Measurements from ENCODE around the gene JHY. TPM values are rescaled to one million over a fixed set of nuclear protein-coding genes. Genes with fewer than 3 reads are reported as not detected.

Gene JHY
- total and polyA plus RNA-seq, 2 of the 4 experiments (the other 2 are of a cell fraction) = 0.51 to 0.54 TPM

DNA sequence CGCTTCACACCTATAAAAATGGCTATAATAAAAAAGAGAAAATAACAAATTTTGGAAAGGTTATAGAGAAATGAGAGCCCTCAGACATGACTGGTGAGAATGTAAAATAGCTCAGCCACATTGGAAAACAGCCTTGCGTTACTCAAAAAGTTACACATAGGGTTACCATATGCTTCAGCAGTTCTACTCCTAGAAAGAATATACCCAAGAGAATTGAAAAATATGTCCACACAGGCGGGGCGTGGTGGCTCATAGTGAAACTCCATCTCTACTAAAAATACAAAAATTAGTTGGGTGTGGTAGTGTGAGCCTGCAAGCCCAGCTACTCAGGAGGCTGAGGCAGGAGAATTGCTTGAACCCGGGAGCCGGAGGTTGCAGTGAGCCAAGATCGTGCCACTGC, 7.6 kb upstream of the JHY start:
- Histone ChIP-seq H2AFZ (replicated peaks; ENCODE audit: low read length, poor library complexity) (no peak overlapping the region), H3K9ac (ENCODE audit: low read depth, low read length) (no peak overlapping the region), H3K4me2 (ENCODE audit: low read depth, low read length) (no peak overlapping the region), H3K36me3 (ENCODE audit: control insufficient read depth, insufficient read depth, low read length) (no peaks in the 10 kb centered on the region), H2AK9ac (replicated peaks; ENCODE audit: low read depth, low read length, poor library complexity) (no peak overlapping the region), H3K23ac (ENCODE audit: low read depth, low read length) (no peak overlapping the region), H3K4me3 (ENCODE audit: insufficient read depth, low read depth, low read length) (no peak overlapping the region), H3K18ac (ENCODE audit: low read depth, low read length) (no peak overlapping the region), H3K9me3 (ENCODE audit: control insufficient read depth, insufficient read depth, low read length) (no peaks in the 10 kb centered on the region), H3K14ac (replicated peaks; ENCODE audit: low read depth, low read length) (no peak overlapping the region), H3K56ac (ENCODE audit: extremely low read depth, insufficient read depth, low read length) (no peak overlapping the region), H4K91ac (ENCODE audit: insufficient read depth, low read depth, low read length) (no peak overlapping the region), H4K5ac (ENCODE audit: low read depth, low read length) (no peak overlapping the region), H3K4me1 (ENCODE audit: control insufficient read depth, insufficient read depth, low read length) (no peaks in the 10 kb centered on the region), H3K9me1 (ENCODE audit: insufficient read depth, low read length) (no peaks in the 10 kb centered on the region), H2BK20ac (ENCODE audit: low read depth, low read length) (no peak overlapping the region), H3K4ac (ENCODE audit: low read depth, low read length) (no peak overlapping the region), H4K8ac (ENCODE audit: low read depth in 2 of 2, low read length in 2 of 2) (no peak overlapping the region), H3K27ac (ENCODE audit: insufficient read depth, low read length) (no peak overlapping the region), H2BK15ac (ENCODE audit: low read depth, low read length) (no peak overlapping the region), H2BK120ac (ENCODE audit: low read depth, low read length) (no peak overlapping the region), H2BK5ac (ENCODE audit: low read depth, low read length, poor library complexity, severe bottlenecking) (no peak overlapping the region), H3K79me1 (ENCODE audit: low read depth in 1 of 2, low read length in 2 of 2) (no peaks in the 10 kb centered on the region), H2AK5ac (ENCODE audit: low read depth, low read length) (no peak overlapping the region), H3K27me3 (ENCODE audit: control insufficient read depth, insufficient read depth, low read length) (peaks cover 22% of the 10 kb centered on the region), H4K20me1 (ENCODE audit: insufficient read depth, low read length) (no peaks in the 10 kb centered on the region)
- dilution Hi-C loops (cut with HindIII; ENCODE audit: low sequenced_read_pairs, unreplicated experiment) (loop anchor here (25.0 kb wide), 1 partner anchor 162 kb away; no protein-coding TSS in a partner anchor), intact Hi-C loops (cut with micrococcal nuclease) (loop anchor here (1.0 kb wide), 1 partner anchor 32 kb away; no protein-coding TSS in a partner anchor), in situ Hi-C loops (cut with MboI; ENCODE audit: low sequenced_read_pairs) (loop anchor here (5.0 to 25.0 kb wide), 2 partner anchors 147 to 387 kb away; no protein-coding TSS in a partner anchor)
- POLR2A ChIA-PET (ENCODE audit: unreplicated experiment) = no interaction called here
- TF ChIP-seq MXI1 (IDR thresholded peaks at IDR 0.05; ENCODE audit: borderline replicate concordance, low read depth, low read length) (no peak), MAZ (IDR thresholded peaks at IDR 0.05; ENCODE audit: borderline replicate concordance, low read depth, low read length) (no peak), FOS (IDR thresholded peaks at IDR 0.05; ENCODE audit: low read depth, low read length) (no peak), RAD21 (IDR thresholded peaks at IDR 0.05; ENCODE audit: low read length) (no peak), RFX5 (IDR thresholded peaks at IDR 0.05; ENCODE audit: low read depth, low read length) (no peak), SMC3 (IDR thresholded peaks at IDR 0.05; ENCODE audit: low read depth, low read length) (no peak), BHLHE40 (IDR thresholded peaks at IDR 0.05; ENCODE audit: low read depth, low read length) (no peak), CHD1 (IDR thresholded peaks at IDR 0.05; ENCODE audit: low read depth, low read length) (no peak), RCOR1 (IDR thresholded peaks at IDR 0.05; ENCODE audit: insufficient replicate concordance, low read length) (no peak), NFE2L2 (IDR thresholded peaks at IDR 0.05; ENCODE audit: low read depth, low read length) (no peak), POLR2A (IDR thresholded peaks at IDR 0.05; ENCODE audit: low read depth, low read length) (no peak), MAFK (IDR thresholded peaks at IDR 0.05; ENCODE audit: low read depth, low read length) (no peak), ELK1 (IDR thresholded peaks at IDR 0.05; ENCODE audit: borderline replicate concordance, low read depth, low read length) (no peak), CEBPB (IDR thresholded peaks at IDR 0.05; ENCODE audit: low read depth, low read length) (no peak)
- TF ChIP-seq, protein P1, sequence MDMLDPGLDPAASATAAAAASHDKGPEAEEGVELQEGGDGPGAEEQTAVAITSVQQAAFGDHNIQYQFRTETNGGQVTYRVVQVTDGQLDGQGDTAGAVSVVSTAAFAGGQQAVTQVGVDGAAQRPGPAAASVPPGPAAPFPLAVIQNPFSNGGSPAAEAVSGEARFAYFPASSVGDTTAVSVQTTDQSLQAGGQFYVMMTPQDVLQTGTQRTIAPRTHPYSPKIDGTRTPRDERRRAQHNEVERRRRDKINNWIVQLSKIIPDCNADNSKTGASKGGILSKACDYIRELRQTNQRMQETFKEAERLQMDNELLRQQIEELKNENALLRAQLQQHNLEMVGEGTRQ (IDR thresholded peaks at IDR 0.05; ENCODE audit: low read depth, low read length) = no peak
- TF ChIP-seq, protein P2, sequence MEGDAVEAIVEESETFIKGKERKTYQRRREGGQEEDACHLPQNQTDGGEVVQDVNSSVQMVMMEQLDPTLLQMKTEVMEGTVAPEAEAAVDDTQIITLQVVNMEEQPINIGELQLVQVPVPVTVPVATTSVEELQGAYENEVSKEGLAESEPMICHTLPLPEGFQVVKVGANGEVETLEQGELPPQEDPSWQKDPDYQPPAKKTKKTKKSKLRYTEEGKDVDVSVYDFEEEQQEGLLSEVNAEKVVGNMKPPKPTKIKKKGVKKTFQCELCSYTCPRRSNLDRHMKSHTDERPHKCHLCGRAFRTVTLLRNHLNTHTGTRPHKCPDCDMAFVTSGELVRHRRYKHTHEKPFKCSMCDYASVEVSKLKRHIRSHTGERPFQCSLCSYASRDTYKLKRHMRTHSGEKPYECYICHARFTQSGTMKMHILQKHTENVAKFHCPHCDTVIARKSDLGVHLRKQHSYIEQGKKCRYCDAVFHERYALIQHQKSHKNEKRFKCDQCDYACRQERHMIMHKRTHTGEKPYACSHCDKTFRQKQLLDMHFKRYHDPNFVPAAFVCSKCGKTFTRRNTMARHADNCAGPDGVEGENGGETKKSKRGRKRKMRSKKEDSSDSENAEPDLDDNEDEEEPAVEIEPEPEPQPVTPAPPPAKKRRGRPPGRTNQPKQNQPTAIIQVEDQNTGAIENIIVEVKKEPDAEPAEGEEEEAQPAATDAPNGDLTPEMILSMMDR (conservative IDR thresholded peaks at IDR 0.05; ENCODE audit: low read depth, low read length) = no peak
- DNase-seq (no peak), ATAC-seq (ENCODE audit: low read depth) (no peak)
- CTCF ChIA-PET = interaction anchor here (0.6 kb wide), 2 partner anchors 76 to 361 kb away, joined by 4 to 6 read pairs; no protein-coding TSS in a partner anchor
- BruUV-seq (replicated peaks) = no TSS peak
- no CpG with 5 or more reads among the region's 7 CpGs for WGBS, 2 experiments (ENCODE audit: extremely low coverage in 2 of 2, insufficient read length in 1 of 2)
